GM19240 (cell line): ENCODE results near the gene MEF2D.

Experiments
- DNase-seq: peaks from one replicate; pipeline ENCODE4 v3.0.0; 2011; ENCODE audit warnings: low spot score; ENCODE audit not compliant: insufficient read length

Gene MEF2D

GRCh38 chr1:156470473-156470872 lies 30.1 kb downstream of the MEF2D start:
- no peak for DNase-seq

- DNase-seq, result no peak
Observed at GRCh38 chr1:156468693-156469345, 31.8 kb downstream of the MEF2D start.

GRCh38 chr1:156467906-156468305 lies 32.7 kb downstream of the MEF2D start:
- no peak for DNase-seq

- DNase-seq, result no peak
Observed at GRCh38 chr1:156467385-156467784, 33.2 kb downstream of the MEF2D start.

- no peak for DNase-seq
Observed at GRCh38 chr1:156465747-156466365, 34.7 kb downstream of the MEF2D start.

GRCh38 chr1:156464825-156465452 lies 35.6 kb downstream of the MEF2D start:
- no peak for DNase-seq

- DNase-seq, result no peak
Observed at GRCh38 chr1:156464335-156464734, 36.2 kb downstream of the MEF2D start.

GRCh38 chr1:156463874-156464273 lies 36.7 kb downstream of the MEF2D start:
- no peak for DNase-seq

GRCh38 chr1:156462954-156463795 lies 37.4 kb downstream of the MEF2D start:
- DNase-seq, result no peak

GRCh38 chr1:156461781-156462647 lies 38.6 kb downstream of the MEF2D start:
- no peak for DNase-seq

- no peak for DNase-seq
Observed at GRCh38 chr1:156461109-156461508, 39.5 kb downstream of the MEF2D start.

- no peak for DNase-seq
Observed at GRCh38 chr1:156460525-156460924, 40.0 kb downstream of the MEF2D start.

- no peak for DNase-seq
Observed at GRCh38 chr1:156458181-156458503, 42.4 kb downstream of the MEF2D start.

GRCh38 chr1:156456625-156457465 lies 43.7 kb downstream of the MEF2D start:
- peak; percentile 97 for DNase-seq

GRCh38 chr1:156455362-156455761 lies 45.2 kb downstream of the MEF2D start:
- no peak for DNase-seq

- DNase-seq, result no peak
Observed at GRCh38 chr1:156452907-156453306, 47.7 kb downstream of the MEF2D start.

- no peak for DNase-seq
Observed at GRCh38 chr1:156451505-156452160, 48.9 kb downstream of the MEF2D start.

GRCh38 chr1:156448134-156448967 lies 52.2 kb downstream of the MEF2D start:
- DNase-seq, result no peak

GRCh38 chr1:156445789-156446263 lies 54.7 kb downstream of the MEF2D start:
- DNase-seq, result no peak
